NCI-H2227 treated with DMSO at 0.1 percent for 48 hours (cell line): ENCODE data around the gene LAMC2.
"Not testable (repeated sequence)": the region's sequence is repeated elsewhere in the genome, so short reads cannot be mapped to it uniquely, and the experiment has no call there.

Experiments
- DNase-seq: peaks from one replicate; lab custom pipeline; 2025; lab: John Stamatoyannopoulos, UW

LAMC2 gene

GRCh38 chr1:183238071-183238470, 52.0 kb downstream of the LAMC2 start:
- DNase-seq, result no peak

GRCh38 chr1:183239220-183239742, 53.2 kb downstream of the LAMC2 start:
- DNase-seq, result no peak

DNA sequence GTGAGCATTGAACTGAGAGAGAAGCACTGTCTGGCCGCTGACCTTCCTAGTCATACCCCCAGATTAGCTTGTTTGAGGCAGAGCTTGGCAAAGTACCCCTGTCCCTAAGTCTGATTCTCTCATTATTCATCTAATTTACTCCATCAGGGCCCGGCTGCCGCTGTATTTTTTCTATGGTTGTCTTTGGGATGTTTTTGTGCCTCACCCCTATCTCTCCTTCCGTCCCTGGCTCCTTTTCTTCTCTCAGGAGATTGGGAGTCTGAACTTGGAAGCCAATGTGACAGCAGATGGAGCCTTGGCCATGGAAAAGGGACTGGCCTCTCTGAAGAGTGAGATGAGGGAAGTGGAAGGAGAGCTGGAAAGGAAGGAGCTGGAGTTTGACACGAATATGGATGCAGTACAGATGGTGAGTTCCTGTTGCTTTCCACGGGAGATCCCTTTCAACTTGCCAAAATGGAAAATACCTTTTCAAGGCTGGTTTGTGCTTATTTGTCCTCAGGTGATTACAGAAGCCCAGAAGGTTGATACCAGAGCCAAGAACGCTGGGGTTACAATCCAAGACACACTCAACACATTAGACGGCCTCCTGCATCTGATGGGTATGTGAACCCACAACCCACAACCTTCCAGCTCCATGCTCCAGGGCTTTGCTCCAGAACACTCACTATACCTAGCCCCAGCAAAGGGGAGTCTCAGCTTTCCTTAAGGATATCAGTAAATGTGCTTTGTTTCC, 53.9 kb downstream of the LAMC2 start:
- DNase-seq, result no peak

DNA sequence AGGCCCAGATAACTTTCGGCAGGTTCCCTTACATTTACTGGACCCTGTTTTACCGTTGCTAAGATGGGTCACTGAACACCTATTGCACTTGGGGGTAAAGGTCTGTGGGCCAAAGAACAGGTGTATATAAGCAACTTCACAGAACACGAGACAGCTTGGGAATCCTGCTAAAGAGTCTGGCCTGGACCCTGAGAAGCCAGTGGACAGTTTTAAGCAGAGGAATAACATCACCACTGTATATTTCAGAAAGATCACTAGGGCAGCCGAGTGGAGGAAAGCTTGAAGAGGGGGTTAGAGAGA, 54.4 kb downstream of the LAMC2 start:
- DNase-seq, result no peak

GRCh38 chr1:183240853-183241252, 54.8 kb downstream of the LAMC2 start:
- DNase-seq, result not testable (repeated sequence)

GRCh38 chr1:183241471-183241870, 55.4 kb downstream of the LAMC2 start:
- DNase-seq, result no peak

DNA sequence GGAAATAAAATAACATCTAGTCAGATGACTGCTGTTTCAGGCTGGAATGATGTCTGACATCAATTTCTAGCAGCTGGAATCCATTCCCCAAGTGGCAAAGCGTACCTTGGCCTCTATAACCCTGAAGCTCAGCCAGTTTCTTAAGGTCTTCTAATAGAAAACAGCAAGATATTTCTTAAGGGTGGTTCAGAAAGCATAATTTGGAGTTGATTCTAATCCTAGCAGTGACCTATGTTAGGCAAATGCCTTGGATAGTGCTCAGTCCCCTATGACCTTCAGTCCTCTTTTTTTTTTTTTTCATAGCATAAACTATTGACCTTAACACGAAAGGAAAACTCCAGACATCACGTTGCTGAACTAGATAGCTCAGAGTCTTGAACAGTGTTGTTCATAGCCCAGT, 56.5 kb downstream of the LAMC2 start:
- DNase-seq, result no peak

- no peak for DNase-seq
Measured at GRCh38 chr1:183243161-183244050, 57.3 kb downstream of the LAMC2 start.

DNA sequence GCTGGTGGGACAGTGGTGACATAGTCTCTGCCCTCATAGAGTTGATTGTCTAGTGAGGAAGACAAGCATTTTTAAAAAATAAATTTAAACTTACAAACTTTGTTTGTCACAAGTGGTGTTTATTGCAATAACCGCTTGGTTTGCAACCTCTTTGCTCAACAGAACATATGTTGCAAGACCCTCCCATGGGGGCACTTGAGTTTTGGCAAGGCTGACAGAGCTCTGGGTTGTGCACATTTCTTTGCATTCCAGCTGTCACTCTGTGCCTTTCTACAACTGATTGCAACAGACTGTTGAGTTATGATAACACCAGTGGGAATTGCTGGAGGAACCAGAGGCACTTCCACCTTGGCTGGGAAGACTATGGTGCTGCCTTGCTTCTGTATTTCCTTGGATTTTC, 58.4 kb downstream of the LAMC2 start:
- no peak for DNase-seq

- no peak for DNase-seq
Measured at GRCh38 chr1:183245357-183245756, 59.3 kb downstream of the LAMC2 start.

DNA sequence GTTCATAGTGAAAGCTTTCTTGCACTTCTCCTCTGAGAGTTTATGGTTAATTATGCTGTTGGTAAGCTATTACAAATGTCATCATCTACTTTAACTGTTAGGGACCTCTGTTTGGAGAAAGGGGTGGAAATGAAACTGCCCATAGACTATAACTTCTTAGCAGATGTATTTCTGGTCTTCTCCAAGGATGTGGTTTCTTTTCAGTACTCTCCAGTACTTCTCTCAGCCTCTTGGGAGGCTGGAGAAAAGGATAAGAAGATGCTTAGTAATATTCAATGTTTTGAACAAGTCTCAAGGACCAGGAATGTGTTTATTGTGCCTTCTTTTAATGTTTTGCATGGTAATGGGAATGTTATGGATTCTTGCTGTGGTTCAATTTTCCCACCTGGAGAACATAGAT, 60.4 kb downstream of the LAMC2 start:
- DNase-seq, result no peak

- no peak for DNase-seq
Measured at GRCh38 chr1:183247066-183247465, 61.0 kb downstream of the LAMC2 start.

DNA sequence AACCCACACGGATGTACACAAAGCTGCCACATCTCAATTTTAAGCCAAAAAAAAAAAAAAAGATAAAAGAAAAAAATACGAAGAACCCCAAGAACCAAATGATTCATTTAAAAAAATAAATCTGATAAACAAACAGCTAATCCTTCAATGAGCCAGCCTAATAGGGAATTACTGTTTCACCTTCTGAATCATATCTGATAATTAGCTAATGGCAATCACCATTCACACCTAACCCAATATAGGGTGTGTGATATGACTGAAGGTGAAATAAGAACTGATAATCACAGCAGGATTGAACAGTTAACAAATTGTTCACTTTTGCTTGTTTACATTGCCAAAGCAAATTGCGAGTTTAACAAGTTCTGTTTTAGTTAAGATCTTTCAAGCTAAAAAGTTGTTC, 61.4 kb downstream of the LAMC2 start:
- no peak for DNase-seq

DNA sequence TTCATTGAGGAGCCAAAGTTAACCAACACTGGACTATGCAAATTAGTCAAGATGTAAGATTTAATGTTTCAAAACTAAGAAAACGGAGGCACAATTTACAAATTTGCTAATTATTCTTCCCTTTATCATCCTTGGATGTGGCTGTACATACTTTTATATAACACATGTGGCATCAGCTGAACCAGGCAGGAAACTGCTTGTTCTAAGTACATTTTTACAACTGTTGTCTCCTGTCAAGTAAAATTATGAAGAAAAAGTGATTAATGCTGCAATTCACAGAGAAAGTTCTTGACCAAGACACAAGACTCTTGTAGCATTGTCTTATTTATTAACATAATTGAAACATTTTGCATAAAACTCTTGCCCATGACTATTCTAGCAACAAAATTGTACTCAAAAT, 61.9 kb downstream of the LAMC2 start:
- no peak for DNase-seq

DNA sequence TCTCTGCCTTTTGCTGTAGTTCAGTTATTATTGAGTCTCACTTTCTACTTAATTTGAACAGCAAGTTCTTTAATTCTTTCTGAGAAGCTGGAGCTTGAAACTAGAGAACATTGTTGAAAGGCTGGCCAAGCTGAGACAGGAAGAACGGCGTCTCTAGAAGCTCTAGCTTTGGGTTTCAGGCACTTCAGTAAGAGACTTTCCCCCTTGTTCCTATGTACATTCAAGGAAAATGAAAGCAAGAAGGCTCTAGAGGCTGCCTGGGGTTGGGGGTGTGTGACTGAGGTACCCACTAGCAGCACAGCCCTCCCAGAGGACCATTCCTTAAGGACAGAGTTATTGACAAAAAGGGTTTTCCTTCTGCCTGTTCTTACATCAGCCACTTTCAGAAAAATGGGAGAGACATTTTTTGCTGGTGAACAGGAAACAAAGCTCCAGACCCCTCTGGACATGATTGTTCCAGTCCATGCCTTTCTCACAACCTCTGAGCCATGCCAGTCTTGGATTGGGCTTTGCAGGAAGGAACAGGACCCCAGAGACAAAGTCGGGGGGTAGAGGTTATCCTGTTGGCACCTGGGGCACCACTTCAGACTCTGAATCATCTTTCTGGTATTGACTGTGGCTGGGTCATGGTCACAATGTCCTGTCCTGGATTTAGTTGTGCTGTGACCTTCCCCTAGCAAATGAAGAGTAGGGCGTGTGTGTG, 63.1 kb downstream of the LAMC2 start:
- no peak for DNase-seq

DNA sequence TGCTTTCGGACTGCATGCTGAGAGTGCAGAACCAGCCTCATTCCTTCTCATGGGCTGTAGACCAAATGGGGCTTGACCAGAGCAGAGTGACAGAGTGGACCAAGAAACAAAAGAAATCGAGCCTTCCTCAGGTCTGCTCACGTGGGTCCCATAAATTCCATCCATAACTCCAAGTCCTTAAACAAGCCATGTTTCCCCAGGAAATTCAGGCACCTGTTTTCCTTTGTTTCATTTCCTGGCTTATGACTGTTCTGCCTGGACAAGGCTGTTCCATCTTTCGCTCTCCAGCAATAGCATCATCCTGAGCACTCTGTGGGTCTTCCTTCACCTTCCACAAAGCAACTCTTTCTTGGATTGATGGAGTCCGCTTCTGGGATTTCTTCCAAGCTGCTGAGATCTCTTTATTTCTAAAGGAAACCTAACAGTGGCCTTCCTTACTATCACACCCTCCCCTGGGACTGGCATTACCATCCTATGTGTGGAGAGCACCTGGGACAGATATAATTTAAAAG, 63.9 kb downstream of the LAMC2 start:
- DNase-seq, result no peak

- DNase-seq, result no peak
Measured at GRCh38 chr1:183251101-183251958, 65.3 kb downstream of the LAMC2 start.

DNA sequence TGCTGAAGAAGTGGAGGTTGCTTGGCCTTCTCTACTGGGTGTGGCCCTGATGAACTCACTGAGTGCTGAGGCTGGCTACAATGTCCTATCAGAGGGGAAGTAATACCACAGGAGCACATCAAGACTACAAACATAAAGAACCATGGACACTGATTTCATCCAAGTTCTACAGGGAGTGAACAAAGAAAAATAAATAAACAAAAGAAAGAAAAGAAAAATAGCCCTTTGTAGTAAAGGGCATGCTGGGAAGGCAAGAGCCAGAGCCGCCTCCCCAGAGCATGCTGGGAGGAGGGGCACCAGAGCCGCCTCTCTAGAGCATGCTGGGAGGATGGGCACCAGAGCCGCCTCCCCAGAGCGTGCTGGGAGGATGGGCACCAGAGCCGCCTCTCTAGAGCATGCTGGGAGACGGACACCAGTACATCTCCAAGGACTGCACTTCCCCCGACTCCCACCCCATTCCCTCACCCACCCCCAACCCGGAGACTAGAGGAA, 65.9 kb downstream of the LAMC2 start:
- DNase-seq, result no peak

DNA sequence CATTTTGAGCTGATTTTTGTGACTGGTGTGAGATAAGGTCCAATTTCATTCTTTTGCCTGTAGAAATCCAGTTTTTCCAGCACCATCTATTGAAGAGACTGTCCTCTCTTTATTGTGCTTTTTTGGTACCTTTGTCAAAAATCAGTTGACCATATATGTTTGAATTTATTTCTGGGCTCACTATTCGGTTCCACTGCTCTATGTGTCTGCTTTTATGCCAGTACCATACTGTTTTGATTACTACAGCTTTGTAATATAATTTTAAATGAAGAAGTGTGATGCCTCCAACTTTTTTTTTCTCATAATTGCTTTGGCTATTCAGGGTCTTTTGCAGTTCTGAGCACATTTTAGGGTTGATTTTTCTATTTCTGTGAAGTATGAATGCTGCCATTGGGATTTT, 69.0 kb downstream of the LAMC2 start:
- DNase-seq, result no peak

DNA sequence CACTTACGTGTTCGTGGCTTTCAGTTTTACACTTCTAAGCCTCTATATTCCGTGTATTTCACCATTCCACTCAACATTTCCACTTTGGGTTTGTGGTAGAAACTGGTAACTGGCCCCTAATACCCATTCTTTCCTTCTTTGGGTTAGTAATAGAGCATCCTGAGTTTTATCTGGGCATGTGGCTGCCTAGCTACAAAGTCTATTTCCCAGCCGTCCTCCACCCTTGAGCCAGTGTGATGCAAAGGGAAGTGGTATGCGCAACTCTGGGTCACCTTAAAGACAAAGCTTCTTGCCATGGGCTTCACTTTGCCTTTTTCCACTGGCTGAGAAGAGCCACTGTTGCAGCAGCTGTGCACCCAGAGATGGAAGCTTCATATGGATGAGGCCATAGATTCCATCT, 73.9 kb downstream of the LAMC2 start:
- no peak for DNase-seq

GRCh38 chr1:183262628-183263200, 76.7 kb downstream of the LAMC2 start:
- DNase-seq, result no peak
